Trophoblast cell (in vitro differentiated cells and primary cell): ENCODE measurements around the gene DISP3.

Experiments used
- DNase-seq, 2 donors: peaks; one replicate each; pipeline ENCODE4 v3.0.0-alpha.2; 2016
- H2AFZ ChIP-seq: 2 replicates; pipeline ENCODE4 v1.6.1; 2013; ENCODE audit warnings: low read length, moderate library complexity, mild to moderate bottlenecking; ENCODE audit not compliant: insufficient read depth, poor library complexity
- H2AK5ac ChIP-seq: 2 replicates; pipeline ENCODE4 v1.6.1; 2013; ENCODE audit warnings: mild to moderate bottlenecking, low read length
- H2BK120ac ChIP-seq: 2 replicates; pipeline ENCODE4 v1.6.1; 2013; ENCODE audit warnings: low read length, mild to moderate bottlenecking, moderate library complexity; ENCODE audit not compliant: insufficient read depth, poor library complexity
- H2BK12ac ChIP-seq: 2 replicates; pipeline ENCODE4 v1.6.1; 2013; ENCODE audit warnings: mild to moderate bottlenecking, low read length, moderate library complexity
- H2BK5ac ChIP-seq: 2 replicates; pipeline ENCODE4 v1.6.1; 2013; ENCODE audit warnings: low read length, low read depth, moderate library complexity, mild to moderate bottlenecking; ENCODE audit not compliant: poor library complexity
- H3K14ac ChIP-seq: 2 replicates; pipeline ENCODE4 v1.6.1; 2013; ENCODE audit warnings: mild to moderate bottlenecking, low read length
- H3K18ac ChIP-seq: 2 replicates; pipeline ENCODE4 v1.6.1; 2013; ENCODE audit warnings: mild to moderate bottlenecking, low read length
- H3K23ac ChIP-seq: 2 replicates; pipeline ENCODE4 v1.6.1; 2013; ENCODE audit warnings: low read length
- H3K27ac ChIP-seq: 2 replicates; pipeline ENCODE4 v1.5.1; 2013; ENCODE audit warnings: low read depth, mild to moderate bottlenecking, inconsistent platforms, low read length, moderate library complexity
- H3K27me3 ChIP-seq: 2 replicates; pipeline ENCODE4 v1.6.1; 2013; ENCODE audit warnings: inconsistent platforms, mild to moderate bottlenecking, low read length, moderate library complexity; ENCODE audit not compliant: insufficient read depth
- H3K36me3 ChIP-seq, 2 experiments: 1 replicate in 1 of 2; 2 replicates in 1 of 2; pipeline ENCODE4 v1.6.1; 2013; ENCODE audit warnings: low read length in 2 of 2, mild to moderate bottlenecking in 2 of 2, moderate library complexity in 1 of 2; ENCODE audit not compliant: insufficient read depth in 2 of 2, control insufficient read depth in 1 of 2
- H3K4ac ChIP-seq: 2 replicates; pipeline ENCODE4 v1.6.1; 2013; ENCODE audit warnings: low read depth, mild to moderate bottlenecking, low read length, moderate library complexity
- H3K4me1 ChIP-seq, 2 experiments: 1 replicate in 1 of 2; 2 replicates in 1 of 2; pipeline ENCODE4 v1.6.1; 2013; ENCODE audit warnings: low read length in 2 of 2, mild to moderate bottlenecking in 2 of 2, moderate library complexity in 1 of 2; ENCODE audit not compliant: insufficient read depth in 2 of 2, control insufficient read depth in 1 of 2
- H3K4me2 ChIP-seq: 2 replicates; pipeline ENCODE4 v1.6.1; 2013; ENCODE audit warnings: inconsistent platforms, mild to moderate bottlenecking, low read length, moderate library complexity
- H3K4me3 ChIP-seq: 2 replicates; pipeline ENCODE4 v1.5.1; 2013; ENCODE audit warnings: mild to moderate bottlenecking, low read depth, low read length, inconsistent platforms
- H3K79me1 ChIP-seq: one replicate; pipeline ENCODE4 v1.6.1; 2013; ENCODE audit warnings: low read length
- H3K79me2 ChIP-seq: 2 replicates; pipeline ENCODE4 v1.6.1; 2013; ENCODE audit warnings: low read length, mild to moderate bottlenecking; ENCODE audit not compliant: control insufficient read depth, insufficient read depth, poor library complexity
- H3K9ac ChIP-seq: 2 replicates; pipeline ENCODE4 v1.6.1; 2013; ENCODE audit warnings: mild to moderate bottlenecking, low read length
- H3K9me3 ChIP-seq: 2 replicates; pipeline ENCODE4 v1.6.1; 2013; ENCODE audit warnings: low read depth, mild to moderate bottlenecking, control low read depth, inconsistent platforms, low read length; ENCODE audit not compliant: insufficient read depth
- H4K12ac ChIP-seq: 2 replicates; pipeline ENCODE4 v1.6.1; 2013; ENCODE audit warnings: low read depth, mild to moderate bottlenecking, low read length, moderate library complexity
- H4K8ac ChIP-seq: 2 replicates; pipeline ENCODE4 v1.6.1; 2013; ENCODE audit warnings: low read depth, mild to moderate bottlenecking, low read length, moderate library complexity
- H4K91ac ChIP-seq: one replicate; pipeline ENCODE4 v1.6.1; 2013; ENCODE audit warnings: low read depth, mild to moderate bottlenecking, low read length, moderate library complexity
- WGBS: extraction: QIAGEN DNeasy Blood & Tissue Kit; methylation state at CpG from one replicate; pipeline ENCODE4 v1.1.7; 2013; ENCODE audit warnings: missing lambda C conversion rate; ENCODE audit not compliant: insufficient read length, insufficient coverage; ENCODE audit errors: extremely low coverage; 5-methylcytosine and 5-hydroxymethylcytosine counted together

DISP3 gene

GRCh38 chr1:11482701-11483479 is 3.9 kb downstream of the DISP3 start:
- no peak overlapping the region for H3K9ac ChIP-seq
- H4K12ac ChIP-seq, result no peak overlapping the region
- H3K4me1 ChIP-seq, result peaks cover 8 to 13% of the 10 kb centered on the region in 2 experiments
- H3K4me2 ChIP-seq, result no peak overlapping the region
- peaks cover 2% of the 10 kb centered on the region for H3K79me2 ChIP-seq
- no peak overlapping the region for H2BK12ac ChIP-seq
- H2BK120ac ChIP-seq, result no peak overlapping the region
- H3K23ac ChIP-seq, result no peak overlapping the region
- no peak overlapping the region for H2AFZ ChIP-seq
- no peak overlapping the region for H2BK5ac ChIP-seq
- H3K27ac ChIP-seq, result no peak overlapping the region
- H4K8ac ChIP-seq, result no peak overlapping the region
- no peak overlapping the region for H3K4ac ChIP-seq
- H4K91ac ChIP-seq, result no peak overlapping the region
- no CpG with 5 or more reads among the region's 18 CpGs for WGBS
- no peaks in the 10 kb centered on the region for H3K36me3 ChIP-seq
- H3K9me3 ChIP-seq, result peaks cover 1% of the 10 kb centered on the region
- no peak overlapping the region for H2AK5ac ChIP-seq
- H3K27me3 ChIP-seq, result peaks cover 9% of the 10 kb centered on the region
- H3K14ac ChIP-seq, result no peak overlapping the region
- H3K4me3 ChIP-seq, result no peak overlapping the region
- H3K18ac ChIP-seq, result no peak overlapping the region
- no peak for DNase-seq
- peaks cover 2% of the 10 kb centered on the region for H3K79me1 ChIP-seq

- Histone ChIP-seq H2AFZ (no peak overlapping the region), H3K4me2 (no peak overlapping the region), H2AK5ac (no peak overlapping the region), H2BK12ac (no peak overlapping the region), H3K4ac (no peak overlapping the region), H3K9me3 (peaks cover 1% of the 10 kb centered on the region), H3K18ac (no peak overlapping the region), H3K79me1 (peaks cover 2% of the 10 kb centered on the region), H4K91ac (no peak overlapping the region), H3K4me1 (peaks cover 8 to 13% of the 10 kb centered on the region in 2 experiments), H3K14ac (no peak overlapping the region), H3K9ac (no peak overlapping the region), H3K36me3 (no peaks in the 10 kb centered on the region), H2BK120ac (no peak overlapping the region), H3K79me2 (peaks cover 1% of the 10 kb centered on the region), H2BK5ac (no peak overlapping the region), H3K27me3 (peaks cover 9% of the 10 kb centered on the region), H4K12ac (no peak overlapping the region), H3K23ac (no peak overlapping the region), H3K4me3 (no peak overlapping the region), H3K27ac (no peak overlapping the region), H4K8ac (no peak overlapping the region)
- WGBS, result no CpG with 5 or more reads among the region's 10 CpGs
- DNase-seq, result peak in 1 of 2 donors; percentile 48
Measured at GRCh38 chr1:11483581-11484320, 4.8 kb downstream of the DISP3 start.

DNA sequence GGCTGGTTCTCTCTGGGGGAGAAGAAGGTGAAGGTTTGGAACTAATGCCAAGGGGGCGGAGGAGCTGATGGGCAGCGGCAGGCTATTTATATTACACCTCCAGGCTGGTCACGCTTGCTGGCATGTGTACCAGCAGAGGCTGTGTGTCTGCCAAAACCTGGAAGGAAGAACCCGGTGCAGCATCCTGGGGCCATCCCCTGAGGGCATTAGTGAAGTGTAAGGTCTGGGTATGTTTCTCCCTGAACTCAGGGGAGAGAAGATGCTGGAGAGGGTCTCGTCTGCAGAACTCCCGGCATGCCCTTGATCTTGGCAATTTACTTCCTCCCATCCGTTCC is 5.3 kb downstream of the DISP3 start:
- no CpG with 5 or more reads among the region's 7 CpGs for WGBS
- Histone ChIP-seq H2BK5ac (no peak overlapping the region), H3K23ac (no peak overlapping the region), H2AK5ac (no peak overlapping the region), H3K9ac (no peak overlapping the region), H3K27me3 (peaks cover 7% of the 10 kb centered on the region), H3K27ac (no peak overlapping the region), H4K12ac (no peak overlapping the region), H3K4me3 (no peak overlapping the region), H3K18ac (no peak overlapping the region), H2AFZ (no peak overlapping the region), H3K4me1 (peaks cover 6 to 11% of the 10 kb centered on the region in 2 experiments), H2BK120ac (no peak overlapping the region), H3K4me2 (no peak overlapping the region), H3K79me2 (no peaks in the 10 kb centered on the region), H3K14ac (no peak overlapping the region), H4K91ac (no peak overlapping the region), H3K36me3 (no peaks in the 10 kb centered on the region), H3K4ac (no peak overlapping the region), H3K9me3 (peaks cover 1% of the 10 kb centered on the region), H2BK12ac (no peak overlapping the region), H4K8ac (no peak overlapping the region), H3K79me1 (no peaks in the 10 kb centered on the region)
- no peak for DNase-seq

DNA sequence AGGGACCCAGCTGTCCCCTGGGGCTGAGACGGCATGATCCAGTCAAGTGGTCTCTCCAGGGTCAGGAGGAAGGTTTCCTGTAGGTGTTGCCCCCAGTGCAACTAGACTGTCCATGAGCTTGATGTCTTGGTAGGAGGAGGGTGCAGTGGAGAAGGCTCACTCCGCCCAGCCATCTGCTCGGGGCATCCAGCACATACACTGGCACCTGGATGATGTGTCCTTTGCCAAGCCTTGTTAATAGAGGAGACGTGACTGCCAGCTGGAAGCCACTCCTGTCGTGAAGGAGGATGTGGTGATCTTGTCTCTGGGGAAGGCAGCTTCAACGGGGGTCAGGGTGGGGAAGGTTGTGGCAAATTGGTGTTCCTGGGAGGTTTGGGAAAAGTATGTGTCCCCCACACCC is 6.2 kb downstream of the DISP3 start:
- no peak overlapping the region for H4K91ac ChIP-seq
- no peak overlapping the region for H2AK5ac ChIP-seq
- H3K9ac ChIP-seq, result no peak overlapping the region
- H3K4me2 ChIP-seq, result no peak overlapping the region
- H3K23ac ChIP-seq, result no peak overlapping the region
- H3K18ac ChIP-seq, result no peak overlapping the region
- H3K27ac ChIP-seq, result no peak overlapping the region
- peaks cover 3 to 6% of the 10 kb centered on the region in 2 experiments for H3K4me1 ChIP-seq
- WGBS, result no CpG with 5 or more reads among the region's 6 CpGs
- H2BK12ac ChIP-seq, result no peak overlapping the region
- H2BK5ac ChIP-seq, result no peak overlapping the region
- H4K12ac ChIP-seq, result no peak overlapping the region
- H4K8ac ChIP-seq, result no peak overlapping the region
- no peaks in the 10 kb centered on the region for H3K36me3 ChIP-seq
- peaks cover 3% of the 10 kb centered on the region for H3K27me3 ChIP-seq
- DNase-seq, result no peak
- no peak overlapping the region for H3K4ac ChIP-seq
- peaks cover under 1% of the 10 kb centered on the region for H3K9me3 ChIP-seq
- no peak overlapping the region for H2AFZ ChIP-seq
- H2BK120ac ChIP-seq, result no peak overlapping the region
- H3K79me1 ChIP-seq, result no peaks in the 10 kb centered on the region
- no peaks in the 10 kb centered on the region for H3K79me2 ChIP-seq
- no peak overlapping the region for H3K4me3 ChIP-seq
- H3K14ac ChIP-seq, result no peak overlapping the region
